Caco-2 (cell line): ENCODE data around the gene CELF5. TPM values are rescaled to one million over a fixed set of nuclear protein-coding genes. Genes with fewer than 3 reads are reported as not detected.

Experiments used
- BruUV-seq: library from RNA; stranded (reverse); fragments of 400-500 nt; replicated peaks from 2 replicates; lab custom pipeline; 2021; lab: Mats Ljungman, UMichigan
- CTCF ChIA-PET: fragments of 300-600 bp; sonication (Branson Sonifier 250); formaldehyde crosslinking; loops from one replicate; lab custom pipeline; 2022; ENCODE audit warnings: antibody characterized with exemption; lab: Charles Lee
- POLR2A ChIA-PET: fragments of 300-600 bp; sonication (Branson Sonifier 250); formaldehyde crosslinking; loops from one replicate; lab custom pipeline; 2022; ENCODE audit warnings: antibody characterized with exemption; lab: Charles Lee
- DNase-seq, 2 experiments: peaks; one replicate each; pipeline versions ENCODE4 v3.0.0 to v3.0.0-alpha.2; 2020 to 2022
- H3K27me3 ChIP-seq: replicated peaks from 2 replicates; pipeline ENCODE4 v1.6.0; 2011; ENCODE audit warnings: low read length; ENCODE audit not compliant: control insufficient read depth, insufficient read depth
- H3K36me3 ChIP-seq: 2 replicates; pipeline ENCODE4 v1.5.1; 2011; ENCODE audit warnings: low read length; ENCODE audit not compliant: control insufficient read depth, insufficient read depth
- H3K4me1 ChIP-seq: fragments of 250-450 bp; sonication (Bioruptor Pico); 2 replicates; pipeline ENCODE4 v1.5.1; 2020; ENCODE audit warnings: mild to moderate bottlenecking
- H3K4me3 ChIP-seq: 2 replicates; pipeline ENCODE4 v1.5.1; 2011; ENCODE audit warnings: low read depth, mild to moderate bottlenecking, control low read depth, low read length
- H3K9me3 ChIP-seq: fragments of 250-450 bp; sonication (Bioruptor Pico); 2 replicates; pipeline ENCODE4 v1.5.1; 2020; ENCODE audit warnings: mild to moderate bottlenecking, moderate library complexity
- H3K27ac Mint-ChIP-seq: one replicate; pipeline ENCODE4 v1.8.0; 2022; ENCODE audit warnings: mixed read lengths; ENCODE audit not compliant: unreplicated experiment
- H3K27me3 Mint-ChIP-seq: one replicate; pipeline ENCODE4 v1.8.0; 2022; ENCODE audit warnings: mixed read lengths; ENCODE audit not compliant: insufficient read depth, unreplicated experiment
- H3K36me3 Mint-ChIP-seq: one replicate; pipeline ENCODE4 v1.8.0; 2022; ENCODE audit warnings: mild to moderate bottlenecking, mixed read lengths; ENCODE audit not compliant: insufficient read depth, unreplicated experiment
- H3K4me1 Mint-ChIP-seq: one replicate; pipeline ENCODE4 v1.8.0; 2022; ENCODE audit warnings: low read depth, mixed read lengths; ENCODE audit not compliant: unreplicated experiment
- H3K4me3 Mint-ChIP-seq: one replicate; pipeline ENCODE4 v1.8.0; 2022; ENCODE audit warnings: mild to moderate bottlenecking, moderate library complexity, mixed read lengths; ENCODE audit not compliant: unreplicated experiment
- H3K9me3 Mint-ChIP-seq: one replicate; pipeline ENCODE4 v1.8.0; 2022; ENCODE audit warnings: mixed read lengths; ENCODE audit not compliant: unreplicated experiment
- intact Hi-C: fragments of 100-400 bp; cut with micrococcal nuclease; formaldehyde crosslinking; loops from one replicate; pipeline ENCODE4 v1.10.0; 2022; ENCODE audit not compliant: unreplicated experiment
- total RNA-seq: library from RNA; stranded (reverse); gene quantifications from 2 replicates; pipeline ENCODE4 v1.2.3, GENCODE V29; 2022
- TF ChIP-seq, protein P1 (sequence below), 2 experiments: fragments of 200-600 bp in 1 of 2; IDR thresholded peaks; 1 replicate in 1 of 2; 2 replicates in 1 of 2; pipeline versions ENCODE4 v1.5.1 to v1.8.0; 2011 to 2022; ENCODE audit warnings: antibody characterized with exemption in 1 of 2, control low read depth in 1 of 2, inconsistent platforms in 1 of 2, low read depth in 1 of 2, low read length in 1 of 2, mild to moderate bottlenecking in 1 of 2, moderate library complexity in 1 of 2; ENCODE audit not compliant: insufficient read depth in 1 of 2, severe bottlenecking in 1 of 2, unreplicated experiment in 1 of 2

CELF5 gene
- total RNA-seq, 1 experiment from 2014 or later = 0.07 TPM

DNA sequence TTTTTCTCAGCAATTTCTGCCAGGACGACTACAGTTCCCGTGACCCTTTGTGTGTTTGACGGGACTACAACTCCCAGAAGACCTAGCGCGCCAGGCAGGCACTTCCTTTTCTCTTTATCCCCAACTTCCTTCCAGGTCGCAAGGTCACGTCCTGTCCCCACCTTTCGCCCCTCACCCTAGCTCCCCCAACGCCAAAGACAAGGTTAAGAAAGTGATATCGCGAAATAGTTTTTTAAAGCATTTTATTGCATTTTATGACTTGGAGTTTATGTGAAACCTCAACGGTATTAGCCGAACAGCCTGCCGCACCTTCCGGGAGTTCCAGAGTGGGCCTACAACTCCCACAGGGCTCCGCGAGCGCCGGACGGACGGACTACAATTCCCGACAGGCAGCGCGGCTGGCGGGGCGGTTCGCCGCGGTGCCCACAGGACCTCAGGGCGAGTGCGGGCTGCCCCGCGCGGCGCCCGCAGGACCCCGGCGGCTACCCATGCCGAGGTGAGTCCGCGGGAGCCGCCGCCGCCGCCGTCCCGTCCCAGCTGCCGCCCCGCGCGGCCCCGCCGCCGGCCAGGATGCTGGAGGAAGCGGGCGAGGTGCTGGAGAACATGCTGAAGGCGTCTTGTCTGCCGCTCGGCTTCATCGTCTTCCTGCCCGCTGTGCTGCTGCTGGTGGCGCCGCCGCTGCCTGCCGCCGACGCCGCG lies 38.9 kb upstream of the CELF5 start, which contains the start of gene NCLN:
NCLN (plus strand) TSS at position 470 of the 699 bp plus-strand sequence; CDS start at position 571, 101 bp downstream.
- peak within 1 kb of the TSS; percentile 82 for H3K4me3 Mint-ChIP-seq
- Histone ChIP-seq H3K36me3 (no peaks in the 10 kb centered on the region), H3K4me3 (peak within 1 kb of the TSS; percentile 98), H3K4me1 (peaks cover 9% of the 10 kb centered on the region; the same call in 1 of the 2 replicates), H3K9me3 (no peaks in the 10 kb centered on the region), H3K27me3 (no peaks in the 10 kb centered on the region)
- DNase-seq = peak; percentile 93 to 95
- TF ChIP-seq, protein P1, sequence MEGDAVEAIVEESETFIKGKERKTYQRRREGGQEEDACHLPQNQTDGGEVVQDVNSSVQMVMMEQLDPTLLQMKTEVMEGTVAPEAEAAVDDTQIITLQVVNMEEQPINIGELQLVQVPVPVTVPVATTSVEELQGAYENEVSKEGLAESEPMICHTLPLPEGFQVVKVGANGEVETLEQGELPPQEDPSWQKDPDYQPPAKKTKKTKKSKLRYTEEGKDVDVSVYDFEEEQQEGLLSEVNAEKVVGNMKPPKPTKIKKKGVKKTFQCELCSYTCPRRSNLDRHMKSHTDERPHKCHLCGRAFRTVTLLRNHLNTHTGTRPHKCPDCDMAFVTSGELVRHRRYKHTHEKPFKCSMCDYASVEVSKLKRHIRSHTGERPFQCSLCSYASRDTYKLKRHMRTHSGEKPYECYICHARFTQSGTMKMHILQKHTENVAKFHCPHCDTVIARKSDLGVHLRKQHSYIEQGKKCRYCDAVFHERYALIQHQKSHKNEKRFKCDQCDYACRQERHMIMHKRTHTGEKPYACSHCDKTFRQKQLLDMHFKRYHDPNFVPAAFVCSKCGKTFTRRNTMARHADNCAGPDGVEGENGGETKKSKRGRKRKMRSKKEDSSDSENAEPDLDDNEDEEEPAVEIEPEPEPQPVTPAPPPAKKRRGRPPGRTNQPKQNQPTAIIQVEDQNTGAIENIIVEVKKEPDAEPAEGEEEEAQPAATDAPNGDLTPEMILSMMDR (IDR thresholded peaks at IDR 0.05; ENCODE audit: insufficient read depth in 1 of 2, low read depth in 1 of 2, low read length in 1 of 2, severe bottlenecking in 1 of 2, unreplicated experiment in 1 of 2) = no peak
- H3K36me3 Mint-ChIP-seq = peaks cover 11% of the 10 kb centered on the region
- ChIA-PET POLR2A (no interaction called here), CTCF (no interaction called here)
- intact Hi-C loops = no loop called here
- no peaks in the 10 kb centered on the region for H3K9me3 Mint-ChIP-seq
- no peaks in the 10 kb centered on the region for H3K27me3 Mint-ChIP-seq
- H3K27ac Mint-ChIP-seq = peak within 1 kb of the TSS; percentile 99
- peaks cover 14% of the 10 kb centered on the region for H3K4me1 Mint-ChIP-seq
- BruUV-seq = no TSS peak

DNA sequence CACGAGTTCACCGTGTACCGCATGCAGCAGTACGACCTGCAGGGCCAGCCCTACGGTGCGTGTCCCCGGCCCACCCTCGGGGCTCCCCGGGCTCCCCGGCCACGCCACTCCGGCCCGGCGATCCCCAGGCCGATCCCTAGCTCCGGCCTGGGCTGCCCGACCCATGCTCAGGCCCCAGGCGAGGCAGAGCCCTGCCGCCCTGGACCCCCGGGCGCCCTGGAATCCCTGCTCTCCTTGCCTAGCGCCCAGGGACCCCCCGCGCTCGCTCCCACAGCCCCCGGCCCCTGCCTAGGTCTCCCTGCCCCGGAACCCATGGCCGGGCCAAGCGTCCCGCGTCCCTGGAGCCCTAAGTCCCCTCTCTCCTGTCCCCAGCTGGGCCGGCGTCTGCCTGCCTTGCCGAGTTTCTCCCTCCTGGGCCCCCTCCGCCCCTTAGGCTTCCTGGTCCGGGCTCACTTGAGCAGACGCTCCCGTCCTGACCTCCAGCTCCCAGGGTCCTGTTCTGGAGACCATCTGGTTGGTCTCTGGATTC lies 38.2 kb upstream of the CELF5 start:
- intact Hi-C loops = no loop called here
- Histone ChIP-seq H3K36me3 (no peaks in the 10 kb centered on the region), H3K27me3 (no peaks in the 10 kb centered on the region), H3K9me3 (no peaks in the 10 kb centered on the region), H3K4me3 (peak overlapping the region; percentile 98), H3K4me1 (peaks cover 9% of the 10 kb centered on the region; the same call in 1 of the 2 replicates)
- BruUV-seq = no TSS peak
- Mint-ChIP-seq H3K4me3 (peak overlapping the region; percentile 82), H3K27me3 (no peaks in the 10 kb centered on the region), H3K36me3 (peaks cover 16% of the 10 kb centered on the region), H3K4me1 (peaks cover 14% of the 10 kb centered on the region), H3K27ac (peak overlapping the region; percentile 89), H3K9me3 (no peaks in the 10 kb centered on the region)
- CTCF ChIA-PET = interaction anchor here (0.8 kb wide), 1 partner anchor 57 kb away, joined by 3 read pairs; no protein-coding TSS in a partner anchor
- TF ChIP-seq, protein P1 (IDR thresholded peaks at IDR 0.05; ENCODE audit: insufficient read depth in 1 of 2, low read depth in 1 of 2, low read length in 1 of 2, severe bottlenecking in 1 of 2, unreplicated experiment in 1 of 2) = no peak
- no peak for DNase-seq
- POLR2A ChIA-PET = no interaction called here

DNA sequence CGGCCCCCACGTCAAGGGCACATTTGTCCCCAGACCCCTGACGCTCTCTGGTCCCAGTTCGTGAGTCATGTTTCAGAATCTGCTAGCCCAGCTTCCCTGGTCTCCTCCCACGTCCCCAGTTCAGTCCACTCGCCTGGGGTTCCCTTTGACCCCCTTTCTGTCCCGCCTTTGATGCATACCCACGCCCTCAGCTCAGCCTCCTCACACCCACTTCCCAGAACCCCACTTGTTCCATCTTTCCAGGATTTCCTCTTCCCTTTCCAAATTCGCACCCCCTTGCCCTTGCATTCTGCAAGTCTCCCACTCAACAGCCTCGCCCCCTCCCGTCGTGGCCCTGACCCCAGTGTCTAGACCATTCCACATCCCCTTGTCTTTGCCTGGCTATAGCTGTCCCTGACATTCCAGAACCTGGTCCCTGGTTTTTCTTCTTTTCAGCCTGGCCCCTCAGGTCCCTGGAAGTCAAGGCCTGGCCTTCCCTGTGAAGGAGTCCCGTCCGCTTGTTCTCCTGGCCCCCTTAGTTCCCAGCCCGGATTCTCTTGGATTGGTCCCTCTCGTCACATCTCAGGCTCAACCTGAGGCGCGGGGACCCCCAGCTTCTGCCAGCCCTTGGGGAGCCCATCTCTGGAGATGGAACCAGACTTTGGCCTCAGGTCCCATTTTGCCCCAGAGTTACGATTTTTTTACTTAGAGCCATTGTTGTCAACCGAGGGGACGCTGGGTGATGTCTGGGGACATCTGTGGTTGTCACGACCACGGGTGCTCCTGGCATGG lies 37.4 kb upstream of the CELF5 start:
- Histone ChIP-seq H3K9me3 (no peaks in the 10 kb centered on the region), H3K4me1 (peaks cover 9% of the 10 kb centered on the region; the same call in 1 of the 2 replicates), H3K4me3 (peak overlapping the region; percentile 98), H3K36me3 (no peaks in the 10 kb centered on the region), H3K27me3 (no peaks in the 10 kb centered on the region)
- TSS peak; percentile 22 for BruUV-seq
- POLR2A ChIA-PET = interaction anchor here (0.5 kb wide), 1 partner anchor 62 kb away, joined by 4 read pairs; no protein-coding TSS in a partner anchor
- H3K4me3 Mint-ChIP-seq = peak overlapping the region; percentile 82
- H3K36me3 Mint-ChIP-seq = peaks cover 16% of the 10 kb centered on the region
- H3K27me3 Mint-ChIP-seq = no peaks in the 10 kb centered on the region
- peaks cover 14% of the 10 kb centered on the region for H3K4me1 Mint-ChIP-seq
- intact Hi-C loops = no loop called here
- CTCF ChIA-PET = interaction anchor here (0.8 kb wide), 1 partner anchor 58 kb away, joined by 3 read pairs; no protein-coding TSS in a partner anchor
- H3K27ac Mint-ChIP-seq = peak overlapping the region; percentile 89
- TF ChIP-seq, protein P1 (IDR thresholded peaks at IDR 0.05; ENCODE audit: insufficient read depth in 1 of 2, low read depth in 1 of 2, low read length in 1 of 2, severe bottlenecking in 1 of 2, unreplicated experiment in 1 of 2) = no peak
- DNase-seq = no peak
- H3K9me3 Mint-ChIP-seq = no peaks in the 10 kb centered on the region
